Retina (tissue), 1 donor: ENCODE measurements around the gene PRICKLE1.

Experiments used
- DNase-seq: peaks from one replicate; pipeline ENCODE4 v3.0.0-alpha.2; 2016

Gene PRICKLE1

DNA sequence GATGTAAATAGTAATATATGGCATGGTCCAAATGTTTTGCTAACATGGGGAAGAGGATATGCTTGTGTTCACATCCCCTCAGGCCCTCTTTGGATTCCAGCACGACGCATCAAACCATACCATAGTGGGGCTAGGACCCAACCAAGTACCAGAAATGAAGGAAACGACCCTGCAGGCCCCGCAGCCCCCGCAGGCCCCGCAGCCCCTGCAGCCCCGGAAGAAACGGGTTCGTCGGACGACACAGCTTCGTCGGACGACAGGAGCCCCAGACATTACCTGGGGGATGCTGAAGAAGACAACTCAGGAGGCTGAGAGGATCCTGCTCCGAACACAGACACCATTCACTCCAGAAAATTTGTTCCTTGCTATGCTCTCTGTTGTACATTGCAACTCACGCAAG, 143.7 kb downstream of the PRICKLE1 start:
- DNase-seq = no peak

DNA sequence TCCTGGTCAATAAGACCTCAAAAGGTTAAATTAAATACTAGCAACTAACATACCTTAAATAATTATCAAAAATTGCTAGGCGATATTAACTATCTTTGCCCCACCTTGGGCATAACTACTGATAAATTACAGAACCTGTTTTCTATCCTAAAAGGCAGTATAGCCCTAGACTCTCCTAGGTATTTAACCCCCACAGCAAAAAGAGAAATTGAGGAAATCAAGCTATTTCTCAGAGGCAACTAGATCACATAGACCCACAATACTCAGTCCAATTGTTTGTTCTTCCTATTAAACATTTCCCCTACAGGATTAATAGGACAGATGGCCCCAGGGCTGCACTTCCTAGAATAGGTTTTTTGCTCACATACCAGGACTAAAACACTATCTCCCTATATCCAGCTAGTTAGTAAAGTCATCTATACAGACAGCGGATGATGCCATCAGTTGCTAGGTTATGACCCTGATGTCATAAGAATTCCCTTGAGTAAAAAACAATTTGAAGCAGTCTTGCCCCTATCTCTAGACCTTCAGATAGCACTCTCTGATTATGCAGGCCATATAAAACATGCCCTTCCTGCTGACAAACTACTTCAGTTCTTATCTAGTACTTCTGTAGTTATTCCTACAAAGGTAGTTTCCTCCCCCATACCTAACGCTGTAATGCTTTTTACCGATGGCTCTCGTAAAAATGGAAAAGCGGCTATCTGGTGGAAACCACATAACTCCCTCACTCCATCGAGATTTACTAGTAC, 145.2 kb downstream of the PRICKLE1 start:
- DNase-seq = no peak

DNA sequence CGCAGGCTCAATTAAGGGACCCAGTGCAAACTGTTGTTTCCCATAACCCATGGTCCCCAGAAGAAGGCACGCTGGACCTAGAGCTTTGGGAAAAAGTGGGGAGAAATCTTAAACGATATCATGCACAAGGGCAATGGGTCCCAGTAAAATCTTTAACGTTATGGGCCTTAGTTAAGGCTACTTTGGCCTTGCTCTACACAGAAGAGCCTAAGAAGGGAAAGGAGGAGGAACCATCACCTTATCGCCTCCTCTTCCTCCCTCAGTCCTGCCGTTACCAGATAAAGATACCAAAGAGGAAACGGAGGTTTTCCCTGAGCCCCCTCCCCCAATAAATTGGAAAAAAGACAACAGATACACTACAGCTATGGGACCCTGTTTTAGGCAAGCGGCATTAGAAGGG, 146.7 kb downstream of the PRICKLE1 start:
- no peak for DNase-seq

DNA sequence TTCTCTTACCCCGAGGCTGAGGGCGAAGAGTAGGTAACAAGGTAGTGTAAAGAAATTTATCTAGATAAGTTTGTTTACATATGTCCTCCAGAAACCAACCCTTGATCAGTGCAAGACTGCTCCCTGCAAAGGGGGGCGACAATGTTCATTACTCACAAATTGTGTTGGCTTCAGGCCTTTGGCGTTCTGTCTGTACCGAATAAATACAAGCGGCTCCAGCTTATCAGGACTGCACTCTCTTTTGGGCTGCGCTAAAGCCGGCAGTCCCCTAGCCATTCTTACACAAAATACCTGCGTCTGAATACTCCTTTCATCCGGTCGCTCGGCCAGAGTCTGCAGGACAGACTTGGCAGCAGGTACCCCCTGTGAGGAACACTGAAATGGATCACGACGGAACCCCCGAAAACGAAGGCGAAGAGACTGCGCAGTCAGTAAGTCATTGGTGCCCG, 147.2 kb downstream of the PRICKLE1 start:
- no peak for DNase-seq

- no peak for DNase-seq
Observed at GRCh38 chr12:42440608-42441007, 148.9 kb downstream of the PRICKLE1 start.

- DNase-seq = no peak
Observed at GRCh38 chr12:42432517-42433140, 156.9 kb downstream of the PRICKLE1 start.

DNA sequence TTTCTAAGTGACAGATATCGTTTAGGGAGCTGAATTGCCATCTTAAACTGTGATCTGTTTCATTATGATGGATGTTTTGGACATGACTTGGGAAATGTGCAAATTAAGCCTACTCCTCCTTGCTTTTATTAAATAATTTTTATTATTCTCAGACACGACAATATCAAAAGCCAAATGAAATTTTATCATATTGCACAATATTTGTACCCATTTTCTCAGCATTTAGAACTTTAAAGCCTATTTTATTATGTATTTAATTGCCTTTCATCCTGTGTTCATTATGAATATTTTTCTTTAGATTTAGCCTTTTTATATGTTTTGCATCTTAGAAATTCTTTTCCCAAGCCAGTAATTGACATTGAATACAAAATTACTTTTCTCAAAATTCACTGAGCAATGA, 160.7 kb downstream of the PRICKLE1 start:
- no peak for DNase-seq

- DNase-seq = no peak
Observed at GRCh38 chr12:42426746-42427145, 162.8 kb downstream of the PRICKLE1 start.

- DNase-seq = no peak
Observed at GRCh38 chr12:42422785-42423184, 166.8 kb downstream of the PRICKLE1 start.

GRCh38 chr12:42421844-42422779, 167.4 kb downstream of the PRICKLE1 start:
- DNase-seq = no peak

GRCh38 chr12:42420395-42420794, 169.2 kb downstream of the PRICKLE1 start:
- no peak for DNase-seq

DNA sequence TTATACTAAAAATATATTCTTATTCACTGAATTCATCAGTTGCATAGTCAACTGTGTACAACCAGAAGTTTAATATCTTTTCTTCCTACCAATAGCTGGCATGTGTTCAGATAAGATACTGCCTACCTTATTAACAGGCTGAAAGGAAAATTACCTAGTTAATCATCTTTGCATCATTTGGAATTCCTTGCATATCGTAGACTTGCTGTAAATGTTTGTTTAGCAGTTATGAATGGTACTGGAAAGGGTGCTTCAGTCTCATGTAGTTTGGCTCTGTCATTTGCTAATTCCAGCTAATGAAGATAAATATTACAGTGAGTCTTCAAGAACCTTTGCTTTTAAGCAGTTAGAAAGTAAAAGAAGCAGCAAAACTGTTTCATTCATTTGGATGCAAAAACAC, 179.2 kb downstream of the PRICKLE1 start:
- no peak for DNase-seq

GRCh38 chr12:42409471-42409870, 180.1 kb downstream of the PRICKLE1 start:
- no peak for DNase-seq

GRCh38 chr12:42407306-42407705, 182.2 kb downstream of the PRICKLE1 start:
- DNase-seq = no peak
